Lower leg skin (tissue), 4 donors: ENCODE measurements around the gene SH2B3. TPM values are rescaled to one million over a fixed set of nuclear protein-coding genes. Genes with fewer than 3 reads are reported as not detected.

Experiments used
- DNase-seq, 2 donors: peaks; one replicate each; pipeline ENCODE4 v3.0.0-alpha.2; 2019; ENCODE audit warnings: low spot score in 2 of 2
- H3K4me3 ChIP-seq: fragments of 200-600 bp; sonication (generic); 2 replicates; pipeline ENCODE4 v1.5.1; 2017; ENCODE audit warnings: mild to moderate bottlenecking, low read depth; ENCODE audit not compliant: poor library complexity, severe bottlenecking
- POLR2A ChIP-seq, 2 donors: fragments of 450-650 bp; IDR thresholded peaks; one replicate each; pipeline ENCODE4 v1.6.1; 2016 to 2017; ENCODE audit warnings: antibody characterized with exemption in 2 of 2, mild to moderate bottlenecking in 1 of 2, moderate library complexity in 1 of 2
- WGBS, 2 donors: methylation state at CpG; one replicate each; pipeline ENCODE4 v1.1.5; 2018; 5-methylcytosine and 5-hydroxymethylcytosine counted together
- intact Hi-C: fragments of 100-400 bp; cut with DNase I; formaldehyde crosslinking; loops from one replicate; pipeline ENCODE4 v1.15.0; 2023; ENCODE audit warnings: low total_unique reads
- total RNA-seq, 4 donors: library from RNA; depleted of rRNA; stranded (reverse); fragments of >200 nt; gene quantifications; one replicate each; pipeline ENCODE4 v1.1.0, GENCODE V29; 2016
- TF ChIP-seq, protein P1 (sequence below), 3 donors: fragments of 450-650 bp; IDR thresholded peaks; one replicate each; pipeline ENCODE4 v1.5.1; 2016; ENCODE audit warnings: antibody characterized with exemption in 3 of 3, mild to moderate bottlenecking in 3 of 3, moderate library complexity in 2 of 3

The SH2B3 gene
- total RNA-seq, 4 donors from 2014 or later = 6.5 to 16.1 (median 8.2) TPM

DNA sequence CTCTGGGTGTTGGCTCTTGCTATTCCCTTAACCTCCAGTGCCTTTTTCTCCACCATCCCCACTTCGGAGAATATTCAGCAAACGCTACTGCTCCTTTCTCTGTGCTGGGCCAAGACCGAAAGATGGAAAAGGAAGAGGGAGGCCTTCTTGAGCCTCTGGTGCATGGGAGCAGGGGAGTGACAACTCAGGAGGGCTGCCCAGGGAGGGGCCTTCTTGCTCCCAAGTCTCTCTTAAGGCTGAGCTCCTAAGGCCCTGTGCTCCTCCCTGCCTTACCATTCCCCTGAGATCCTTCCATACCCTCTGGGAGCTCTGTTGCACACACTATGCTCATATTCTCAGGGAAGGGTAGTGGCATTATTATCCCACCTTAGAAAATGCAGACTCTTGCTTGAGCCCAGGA lies 34.9 kb downstream of the SH2B3 start:
- no peak overlapping the region for H3K4me3 ChIP-seq
- DNase-seq = peak in 1 of 2 donors; percentile 70
- no peak for TF ChIP-seq POLR2A (IDR thresholded peaks at IDR 0.05)
- TF ChIP-seq, protein P1, sequence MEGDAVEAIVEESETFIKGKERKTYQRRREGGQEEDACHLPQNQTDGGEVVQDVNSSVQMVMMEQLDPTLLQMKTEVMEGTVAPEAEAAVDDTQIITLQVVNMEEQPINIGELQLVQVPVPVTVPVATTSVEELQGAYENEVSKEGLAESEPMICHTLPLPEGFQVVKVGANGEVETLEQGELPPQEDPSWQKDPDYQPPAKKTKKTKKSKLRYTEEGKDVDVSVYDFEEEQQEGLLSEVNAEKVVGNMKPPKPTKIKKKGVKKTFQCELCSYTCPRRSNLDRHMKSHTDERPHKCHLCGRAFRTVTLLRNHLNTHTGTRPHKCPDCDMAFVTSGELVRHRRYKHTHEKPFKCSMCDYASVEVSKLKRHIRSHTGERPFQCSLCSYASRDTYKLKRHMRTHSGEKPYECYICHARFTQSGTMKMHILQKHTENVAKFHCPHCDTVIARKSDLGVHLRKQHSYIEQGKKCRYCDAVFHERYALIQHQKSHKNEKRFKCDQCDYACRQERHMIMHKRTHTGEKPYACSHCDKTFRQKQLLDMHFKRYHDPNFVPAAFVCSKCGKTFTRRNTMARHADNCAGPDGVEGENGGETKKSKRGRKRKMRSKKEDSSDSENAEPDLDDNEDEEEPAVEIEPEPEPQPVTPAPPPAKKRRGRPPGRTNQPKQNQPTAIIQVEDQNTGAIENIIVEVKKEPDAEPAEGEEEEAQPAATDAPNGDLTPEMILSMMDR (IDR thresholded peaks at IDR 0.05) = no peak
- intact Hi-C loops = no loop called here
- 78% methylated on average over 3 of the region's 3 CpGs for WGBS, 2 donors

DNA sequence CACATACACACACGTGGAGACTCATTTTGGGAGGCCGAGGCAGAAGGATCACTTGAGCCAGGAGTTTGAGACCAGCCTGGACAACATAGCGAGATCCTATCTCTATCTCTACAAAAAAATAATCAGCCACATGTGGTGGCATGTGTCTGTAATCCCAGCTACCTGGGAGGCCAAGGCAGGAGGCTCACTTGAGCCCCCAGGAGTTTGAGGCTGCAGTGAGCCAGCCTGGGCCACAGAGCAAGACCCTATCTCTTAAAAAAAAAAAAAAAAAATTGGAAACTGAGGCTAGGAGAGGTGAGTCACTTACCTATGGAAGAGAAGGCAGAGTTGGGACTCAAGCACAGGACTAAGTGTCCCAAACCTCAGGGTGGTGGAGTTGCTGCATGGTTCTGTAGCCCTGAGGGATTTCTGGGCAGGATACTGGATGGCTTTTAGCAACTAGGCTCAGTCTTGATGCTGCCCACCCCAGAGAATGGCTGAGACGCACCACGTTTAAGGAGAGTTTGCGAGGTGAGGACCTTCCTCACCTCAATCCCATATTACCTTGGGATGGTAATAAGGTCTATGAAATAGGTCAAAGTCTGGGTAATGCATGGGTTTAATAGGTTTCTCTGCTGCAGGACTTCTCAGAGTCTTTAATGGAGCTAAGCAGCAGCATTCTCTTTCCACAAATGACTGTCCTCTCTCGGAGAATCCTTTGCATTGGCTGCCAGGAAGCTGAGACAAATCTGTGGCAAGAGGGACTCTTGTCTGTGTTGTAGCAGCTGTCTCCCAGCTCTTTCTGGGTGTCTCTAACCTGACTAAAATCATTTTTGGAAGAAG lies 35.6 kb downstream of the SH2B3 start:
- intact Hi-C loops = no loop called here
- WGBS, 2 donors = 86 to 90% methylated on average over 7 of the region's 7 CpGs

DNA sequence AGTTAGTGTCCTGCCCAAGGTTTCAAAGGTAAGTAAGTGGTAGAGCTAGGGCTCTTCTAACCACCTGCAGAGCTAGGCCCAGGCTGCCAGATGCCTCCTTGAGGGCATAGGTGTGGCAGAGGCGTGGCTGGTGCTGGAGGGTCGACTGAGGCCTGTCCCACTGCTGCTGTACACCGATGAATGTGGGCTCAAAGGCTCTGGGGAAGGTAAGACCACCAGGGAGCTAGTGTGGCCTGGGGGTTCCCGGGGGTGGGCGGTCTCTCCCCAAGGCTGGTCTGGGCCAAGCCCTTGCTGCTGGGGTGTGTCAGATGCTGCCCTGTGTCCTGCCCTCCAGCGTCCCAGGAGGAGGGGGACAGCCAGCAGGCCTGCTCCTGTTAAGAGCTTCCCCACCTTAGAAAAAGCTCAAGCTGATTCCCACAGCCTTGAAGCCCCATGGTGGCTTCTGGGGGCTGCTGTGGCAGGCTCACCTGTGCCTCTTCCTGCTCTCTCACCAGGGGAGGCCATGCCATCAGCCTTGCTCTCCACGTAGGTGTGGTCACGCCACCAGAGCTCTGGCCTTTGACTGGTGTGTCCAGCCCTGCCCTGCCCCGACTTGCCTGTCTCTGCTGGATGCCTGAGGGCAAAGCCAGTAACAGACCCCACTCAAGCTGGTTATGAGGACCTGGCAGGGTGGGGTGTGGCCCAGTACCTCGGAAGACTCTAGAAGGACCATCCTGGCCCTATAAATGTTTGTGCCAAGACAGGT lies 36.8 kb downstream of the SH2B3 start:
- no peak overlapping the region for H3K4me3 ChIP-seq
- TF ChIP-seq, protein P1 (IDR thresholded peaks at IDR 0.05) = no peak
- TF ChIP-seq POLR2A (IDR thresholded peaks at IDR 0.05) = no peak
- peak in 1 of 2 donors; percentile 80 for DNase-seq
- intact Hi-C loops = no loop called here
- 75 to 84% methylated on average over 5 to 9 of the region's 10 CpGs for WGBS, 2 donors

More for the DNA sequence above, 35.6 kb downstream of the SH2B3 start:
- no peak overlapping the region for H3K4me3 ChIP-seq
- DNase-seq = peak in 1 of 2 donors; percentile 37
- no peak for TF ChIP-seq POLR2A (IDR thresholded peaks at IDR 0.05)
- TF ChIP-seq, protein P1 (IDR thresholded peaks at IDR 0.05) = no peak

DNA sequence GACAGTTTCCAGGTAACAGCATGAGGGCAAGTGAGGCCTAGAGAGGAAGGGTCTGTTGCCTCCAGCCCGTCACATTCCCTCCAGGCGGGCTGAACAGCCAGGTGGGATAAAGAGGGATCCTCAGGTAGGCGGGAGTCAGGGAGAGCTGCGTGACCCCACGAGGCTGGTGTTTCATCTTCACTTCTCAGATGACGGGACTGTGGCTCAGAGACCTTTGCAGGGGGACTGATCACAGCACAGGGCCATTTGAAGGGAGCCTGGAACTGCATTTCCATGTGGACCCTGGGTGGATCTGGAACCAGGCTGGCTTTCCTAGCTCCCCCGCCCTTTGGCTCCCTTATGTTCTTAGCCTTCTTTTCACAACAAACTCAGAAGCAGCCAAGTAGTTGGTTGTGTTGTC lies 37.4 kb downstream of the SH2B3 start:
- intact Hi-C loops = no loop called here
- peak in 1 of 2 donors; percentile 76 for DNase-seq
- WGBS, 2 donors = 82 to 95% methylated on average over 7 of the region's 7 CpGs
- TF ChIP-seq, protein P1 (IDR thresholded peaks at IDR 0.05) = no peak
- TF ChIP-seq POLR2A (IDR thresholded peaks at IDR 0.05) = no peak
- no peak overlapping the region for H3K4me3 ChIP-seq

DNA sequence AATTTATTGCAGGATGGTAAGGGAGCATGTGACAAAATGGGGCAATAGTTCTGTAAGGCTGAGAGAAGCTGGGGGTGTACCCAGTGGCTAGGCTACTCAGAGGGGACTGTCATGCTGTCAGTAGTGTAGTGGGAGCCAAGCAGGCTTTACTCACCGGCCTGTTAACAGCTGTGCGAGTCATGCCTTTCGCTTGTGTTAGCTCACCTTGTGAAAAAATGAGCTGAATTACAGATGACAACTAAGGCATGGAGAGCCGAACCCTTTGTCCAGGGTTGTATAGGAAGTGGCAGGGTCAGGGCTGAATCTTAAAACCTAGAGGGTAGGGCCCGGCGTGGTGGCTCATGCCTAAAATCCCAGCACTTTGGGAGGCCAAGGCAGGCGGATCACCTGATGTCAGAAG lies 37.9 kb downstream of the SH2B3 start:
- peak in 1 of 2 donors; percentile 83 for DNase-seq
- no peak for TF ChIP-seq POLR2A (IDR thresholded peaks at IDR 0.05)
- TF ChIP-seq, protein P1 (IDR thresholded peaks at IDR 0.05) = no peak
- H3K4me3 ChIP-seq = no peak overlapping the region
- WGBS, 2 donors = 77 to 79% methylated on average over 7 of the region's 7 CpGs
- intact Hi-C loops = no loop called here
